GM13977 (cell line): ENCODE results near the gene PCBP3.
"Not testable (repeated sequence)": the region's sequence is repeated elsewhere in the genome, so short reads cannot be mapped to it uniquely, and the experiment has no call there.

Source experiments
- DNase-seq: peaks from one replicate; pipeline ENCODE4 v3.0.0; 2012; ENCODE audit warnings: low spot score
- CTCF ChIP-seq: IDR thresholded peaks from 2 replicates; pipeline ENCODE4 v1.5.1; 2012; ENCODE audit warnings: mild to moderate bottlenecking, control low read depth; ENCODE audit not compliant: insufficient read depth; ENCODE audit errors: extremely low read depth, missing control alignments
- in situ Hi-C: fragments of 300-500 bp; cut with MboI; formaldehyde crosslinking; loops from one replicate; pipeline ENCODE4 v1.12.0; 2022; ENCODE audit warnings: low sequenced_read_pairs, low pct_unique_long_range_greater_than_20kb, mixed read lengths, inconsistent platforms; ENCODE audit not compliant: unreplicated experiment

Gene PCBP3

GRCh38 chr21:45641480-45642035, 2.0 kb upstream of the PCBP3 start:
- DNase-seq, result no peak
- in situ Hi-C loops, result no loop called here
- TF ChIP-seq CTCF, result no peak

GRCh38 chr21:45642122-45642813, 1.3 kb upstream of the PCBP3 start:
- DNase-seq, result peak; percentile 28
- in situ Hi-C loops, result no loop called here
- TF ChIP-seq CTCF, result no peak

GRCh38 chr21:45644041-45644906, 749 bp downstream of the PCBP3 start:
- in situ Hi-C loops, result no loop called here
- no peak for DNase-seq
- TF ChIP-seq CTCF, result no peak

GRCh38 chr21:45651921-45652320, 8.4 kb downstream of the PCBP3 start:
- no peak for DNase-seq
- no peak for TF ChIP-seq CTCF
- in situ Hi-C loops, result no loop called here

GRCh38 chr21:45655124-45655523, 11.6 kb downstream of the PCBP3 start:
- in situ Hi-C loops, result no loop called here

GRCh38 chr21:45656114-45656513, 12.6 kb downstream of the PCBP3 start:
- DNase-seq, in situ Hi-C loops: not testable (repeated sequence)

More at GRCh38 chr21:45655124-45655523, 11.6 kb downstream of the PCBP3 start:
- DNase-seq, result no peak
- no peak for TF ChIP-seq CTCF

- DNase-seq, in situ Hi-C loops: not testable (repeated sequence)
These were observed 18.5 kb downstream of the PCBP3 start for GRCh38 chr21:45661913-45662622.

- in situ Hi-C loops, DNase-seq: not testable (repeated sequence)
These were observed 19.2 kb downstream of the PCBP3 start for GRCh38 chr21:45662623-45663245.
